GM12801 (cell line): ENCODE measurements around the gene SLX9.

Experiments
- TF ChIP-seq, protein P1 (sequence below): IDR thresholded peaks from one replicate; pipeline ENCODE4 v1.5.1; 2011; ENCODE audit warnings: control low read depth; ENCODE audit not compliant: insufficient read length; ENCODE audit errors: extremely low read depth

SLX9 gene

DNA sequence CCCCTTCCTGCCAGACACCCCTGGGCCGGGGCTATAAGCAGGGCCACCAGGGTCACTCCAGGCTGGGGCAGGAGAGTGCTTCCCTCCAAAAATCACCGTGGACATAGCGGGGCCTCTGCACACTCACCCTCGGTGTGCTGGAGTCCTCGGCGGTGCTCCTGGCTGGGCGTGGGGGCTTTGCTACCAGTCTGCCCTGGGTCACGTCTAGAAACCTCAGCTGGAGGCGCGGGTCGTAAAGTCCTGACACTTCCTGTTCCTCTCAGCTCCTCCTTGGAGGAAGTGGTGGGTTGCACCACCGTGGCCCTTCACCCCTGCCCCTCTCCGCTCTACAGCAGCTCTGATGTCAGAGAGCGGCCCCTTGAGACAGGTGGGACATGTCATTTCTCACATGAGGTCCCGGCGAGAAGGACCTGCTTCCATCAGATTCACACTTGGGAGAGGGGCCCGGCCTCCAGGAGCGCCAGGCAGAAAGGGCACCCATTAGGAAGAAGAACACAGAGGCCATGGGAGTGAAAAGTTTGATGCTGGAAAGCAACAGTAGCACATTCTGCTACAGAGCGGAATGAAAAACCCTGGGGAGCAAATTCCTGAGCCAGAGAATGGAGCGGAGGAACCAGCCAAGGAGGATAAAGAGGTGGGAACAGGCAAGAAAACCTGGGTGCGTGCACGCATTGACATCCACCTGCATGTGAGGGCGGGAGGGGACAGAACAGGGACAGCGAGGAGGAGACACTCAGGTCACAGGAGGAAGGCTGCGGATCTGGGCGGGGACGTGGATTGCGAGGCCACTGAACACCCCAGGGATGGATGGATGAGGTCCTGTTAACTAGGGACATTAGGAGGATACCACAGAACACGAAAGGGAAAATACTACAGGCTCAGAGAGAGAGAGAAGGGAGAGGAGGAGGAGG lies 18.9 kb upstream of the SLX9 start, which contains the start of gene ITGB2:
Gene ITGB2, minus strand, starts transcription at position 206 of the 911 bp plus-strand sequence. CDS start 10,117 bp downstream, outside the sequence.
- TF ChIP-seq, protein P1, sequence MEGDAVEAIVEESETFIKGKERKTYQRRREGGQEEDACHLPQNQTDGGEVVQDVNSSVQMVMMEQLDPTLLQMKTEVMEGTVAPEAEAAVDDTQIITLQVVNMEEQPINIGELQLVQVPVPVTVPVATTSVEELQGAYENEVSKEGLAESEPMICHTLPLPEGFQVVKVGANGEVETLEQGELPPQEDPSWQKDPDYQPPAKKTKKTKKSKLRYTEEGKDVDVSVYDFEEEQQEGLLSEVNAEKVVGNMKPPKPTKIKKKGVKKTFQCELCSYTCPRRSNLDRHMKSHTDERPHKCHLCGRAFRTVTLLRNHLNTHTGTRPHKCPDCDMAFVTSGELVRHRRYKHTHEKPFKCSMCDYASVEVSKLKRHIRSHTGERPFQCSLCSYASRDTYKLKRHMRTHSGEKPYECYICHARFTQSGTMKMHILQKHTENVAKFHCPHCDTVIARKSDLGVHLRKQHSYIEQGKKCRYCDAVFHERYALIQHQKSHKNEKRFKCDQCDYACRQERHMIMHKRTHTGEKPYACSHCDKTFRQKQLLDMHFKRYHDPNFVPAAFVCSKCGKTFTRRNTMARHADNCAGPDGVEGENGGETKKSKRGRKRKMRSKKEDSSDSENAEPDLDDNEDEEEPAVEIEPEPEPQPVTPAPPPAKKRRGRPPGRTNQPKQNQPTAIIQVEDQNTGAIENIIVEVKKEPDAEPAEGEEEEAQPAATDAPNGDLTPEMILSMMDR = no peak

DNA sequence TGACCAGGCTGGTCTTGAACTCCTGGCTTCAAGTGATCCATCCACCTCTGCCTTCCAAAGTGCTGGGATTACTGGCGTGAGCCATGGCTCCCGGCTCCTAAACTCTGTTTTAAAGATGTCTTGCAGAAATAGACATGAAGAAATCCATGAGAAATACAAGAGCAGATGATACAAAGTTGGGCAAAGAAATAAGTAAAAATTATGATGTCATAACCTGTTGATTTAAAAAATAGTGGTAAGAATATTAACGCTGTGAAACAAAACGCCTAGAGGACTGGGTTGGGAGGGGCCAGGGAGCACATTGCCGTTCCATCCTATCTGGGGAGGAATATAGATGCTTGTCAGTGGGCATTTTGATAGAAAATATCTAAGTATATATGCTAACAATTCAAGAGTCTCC lies 17.9 kb upstream of the SLX9 start:
- TF ChIP-seq, protein P1 = no peak

DNA sequence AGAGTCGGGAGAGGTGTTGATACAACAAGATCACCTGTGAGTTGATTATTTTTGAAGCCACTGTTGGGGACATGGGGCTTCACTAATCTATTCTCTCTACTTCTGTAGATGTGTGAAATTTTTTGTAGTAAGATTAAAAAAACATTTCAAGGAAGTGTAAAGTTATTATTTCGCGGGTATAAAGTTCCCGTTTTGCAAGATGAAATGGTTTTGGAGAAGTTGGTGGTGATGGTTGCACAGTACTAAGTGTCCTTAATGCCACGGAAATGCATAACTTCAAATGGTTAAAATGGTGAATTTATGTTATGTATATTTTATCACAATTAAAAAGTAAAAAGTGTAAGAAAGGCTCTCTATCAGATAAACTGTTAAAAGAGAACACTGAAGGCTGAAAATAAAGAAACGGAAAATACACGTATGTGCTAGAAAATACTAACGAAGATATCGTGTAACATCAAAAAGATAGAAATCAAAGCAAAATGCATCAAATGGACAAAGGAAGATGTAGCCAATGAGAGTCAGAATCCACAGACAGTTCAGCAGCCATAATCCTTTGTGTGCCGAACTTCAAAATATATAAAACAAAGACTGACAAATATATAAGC lies 16.2 kb upstream of the SLX9 start:
- TF ChIP-seq, protein P1 = no peak

DNA sequence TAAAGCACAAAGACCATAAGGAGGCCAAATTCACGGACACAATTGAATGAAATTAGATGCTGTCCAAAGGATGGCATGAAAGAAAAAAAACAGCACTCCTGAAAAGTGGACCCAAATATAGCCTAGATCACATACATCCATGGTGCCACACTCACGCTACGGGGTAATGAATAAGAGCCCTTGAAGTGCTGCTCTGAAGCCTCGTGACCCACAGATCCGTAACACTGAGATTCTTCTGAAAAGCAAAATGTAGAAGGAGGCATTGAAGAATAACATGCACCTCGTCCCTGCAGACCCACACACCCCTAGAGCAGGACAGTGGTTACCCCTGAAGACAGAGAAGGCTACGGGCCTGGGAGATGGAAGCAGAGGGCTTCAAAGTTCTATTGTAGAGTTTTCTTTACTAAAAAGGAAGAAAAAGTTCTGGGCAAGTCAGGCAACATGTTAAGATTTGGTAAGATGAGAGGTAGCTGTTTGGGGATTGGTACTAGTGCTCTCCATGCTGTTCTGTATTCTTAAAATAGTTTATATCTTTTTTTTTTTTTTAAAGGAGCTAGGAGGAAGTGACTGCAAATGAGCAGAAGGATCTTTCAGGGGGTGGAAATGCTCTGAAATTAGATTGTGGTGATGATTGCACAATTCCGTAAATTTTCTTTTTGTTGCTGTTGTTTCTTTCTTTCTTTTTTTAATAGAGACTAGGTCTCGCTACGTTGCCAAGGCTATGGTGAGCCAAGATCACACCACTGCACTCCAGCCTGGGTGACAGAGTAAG lies 15.0 kb upstream of the SLX9 start:
- TF ChIP-seq, protein P1 = no peak

DNA sequence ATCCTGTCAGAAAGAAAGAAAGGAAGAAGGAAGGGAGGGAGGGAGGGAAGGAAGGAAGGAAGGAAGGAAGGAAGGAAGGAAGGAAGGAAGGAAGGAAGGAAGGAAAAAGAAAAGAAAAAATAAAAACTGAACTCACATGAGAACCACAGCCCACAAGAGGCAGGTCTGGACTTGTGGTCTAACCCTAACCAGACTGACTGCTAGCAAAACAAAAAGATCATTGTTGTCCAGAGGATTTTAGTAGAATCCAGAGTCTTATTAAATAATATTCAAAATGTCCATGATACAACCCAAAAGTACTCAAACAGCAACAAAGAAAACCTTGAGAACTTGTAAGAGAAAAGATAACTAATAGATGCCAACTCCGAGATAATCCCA lies 14.5 kb upstream of the SLX9 start:
- TF ChIP-seq, protein P1 = no peak

DNA sequence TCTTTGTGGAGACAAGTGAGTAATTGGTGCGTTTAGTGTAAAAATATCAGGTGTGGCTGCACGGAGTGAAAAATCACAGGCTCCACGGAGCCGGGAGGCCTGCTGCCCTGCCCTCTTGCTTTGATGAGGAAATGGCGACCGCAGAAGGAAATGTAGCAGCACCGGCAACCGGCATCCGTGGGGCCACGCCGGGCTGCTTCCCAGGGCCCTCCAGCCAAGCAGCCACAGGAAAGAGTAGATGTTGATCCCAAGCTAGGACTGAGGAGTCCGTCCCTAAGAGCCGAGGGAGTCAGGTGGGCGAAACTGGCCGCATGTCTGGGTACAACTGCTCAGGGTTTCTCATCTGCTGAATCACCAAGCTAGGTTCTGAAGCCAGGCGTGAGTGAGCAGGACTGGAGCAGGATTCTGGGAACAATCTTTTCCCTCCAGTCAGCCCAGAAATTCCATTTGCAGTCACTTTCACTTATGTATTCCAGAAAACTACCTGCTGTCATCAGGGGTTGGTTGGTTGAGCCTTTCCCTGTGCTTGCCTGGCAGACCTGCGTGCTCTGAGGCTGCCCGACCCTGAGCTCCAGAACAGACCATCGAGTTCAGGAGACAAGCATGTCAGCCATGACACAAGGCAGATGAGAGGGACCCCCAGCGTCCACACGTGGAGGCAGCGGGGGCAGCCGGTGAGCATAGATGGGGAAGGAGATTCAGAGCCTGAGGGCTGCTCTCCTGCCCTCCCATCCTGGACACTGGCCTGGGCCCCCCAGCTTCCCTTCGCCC lies 13.3 kb upstream of the SLX9 start:
- TF ChIP-seq, protein P1 = no peak
